Measurements from ENCODE around the gene GBE1. TPM values are rescaled to one million over a fixed set of nuclear protein-coding genes. Genes with fewer than 3 reads are reported as not detected.

Gene GBE1
- total RNA-seq (ENCODE audit: unreplicated experiment): 11.3 TPM
- long read RNA-seq, transcript GBE1-201 (16 exons, 3,461 nt): major isoform, 15 of 19 reads
- long read RNA-seq, partial matches to known transcripts: 2 of 19 reads
- long read RNA-seq, other reads (novel, unspliced or antisense): 2 of 19 reads

GRCh38 chr3:81760924-81761903 lies at the start of gene GBE1:
Gene GBE1 (minus strand): TSS chr3:81761645. CDS start chr3:81761517, 128 bp downstream.
- Mint-ChIP-seq H3K27me3 (ENCODE audit: unreplicated experiment) (no peaks in the 10 kb centered on the region), H3K9me3 (ENCODE audit: unreplicated experiment) (peaks cover 3% of the 10 kb centered on the region), H3K4me3 (ENCODE audit: unreplicated experiment) (peak within 1 kb of the TSS; percentile 93), H3K4me1 (ENCODE audit: low read depth, unreplicated experiment) (no peaks in the 10 kb centered on the region), H3K36me3 (ENCODE audit: unreplicated experiment) (no peaks in the 10 kb centered on the region), H3K27ac (ENCODE audit: unreplicated experiment) (peak within 1 kb of the TSS; percentile 97)
- peak; percentile 88 for DNase-seq
- no peak for TF ChIP-seq CTCF (IDR thresholded peaks at IDR 0.05; ENCODE audit: partially characterized antibody, unreplicated experiment)

- H3K4me3 Mint-ChIP-seq (ENCODE audit: unreplicated experiment): no peak overlapping the region
- DNase-seq: no peak
- TF ChIP-seq CTCF (IDR thresholded peaks at IDR 0.05; ENCODE audit: partially characterized antibody, unreplicated experiment): no peak
- no peak overlapping the region for H3K27ac Mint-ChIP-seq (ENCODE audit: unreplicated experiment)
- no peaks in the 10 kb centered on the region for H3K36me3 Mint-ChIP-seq (ENCODE audit: unreplicated experiment)
- H3K27me3 Mint-ChIP-seq (ENCODE audit: unreplicated experiment): no peaks in the 10 kb centered on the region
- peaks cover 3% of the 10 kb centered on the region for H3K9me3 Mint-ChIP-seq (ENCODE audit: unreplicated experiment)
- no peaks in the 10 kb centered on the region for H3K4me1 Mint-ChIP-seq (ENCODE audit: low read depth, unreplicated experiment)
Measured at GRCh38 chr3:81808900-81809299, 47.5 kb upstream of the GBE1 start.

DNA sequence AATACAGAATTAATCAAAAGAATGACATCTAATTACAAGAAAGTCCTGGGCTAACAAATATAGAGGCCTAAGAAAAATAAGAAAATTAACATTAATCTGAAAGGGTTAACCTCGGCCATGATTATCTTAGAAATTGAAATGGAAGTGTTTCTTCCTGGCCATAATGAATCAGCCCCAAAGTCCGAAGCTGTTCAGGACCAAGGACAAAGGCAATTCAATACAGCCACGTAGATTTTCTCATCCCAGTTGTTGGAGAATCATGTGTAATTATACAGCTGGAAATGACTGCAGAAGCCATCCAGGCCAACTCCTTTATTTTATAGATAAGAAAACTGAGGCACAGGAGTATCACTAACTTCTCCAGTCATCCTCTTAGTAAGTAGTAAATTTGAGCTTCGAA lies 38.0 kb upstream of the GBE1 start:
- H3K4me3 Mint-ChIP-seq (ENCODE audit: unreplicated experiment): no peak overlapping the region
- H3K9me3 Mint-ChIP-seq (ENCODE audit: unreplicated experiment): no peaks in the 10 kb centered on the region
- no peak for DNase-seq
- no peak overlapping the region for H3K27ac Mint-ChIP-seq (ENCODE audit: unreplicated experiment)
- no peaks in the 10 kb centered on the region for H3K27me3 Mint-ChIP-seq (ENCODE audit: unreplicated experiment)
- no peaks in the 10 kb centered on the region for H3K36me3 Mint-ChIP-seq (ENCODE audit: unreplicated experiment)
- no peaks in the 10 kb centered on the region for H3K4me1 Mint-ChIP-seq (ENCODE audit: low read depth, unreplicated experiment)
- TF ChIP-seq CTCF (IDR thresholded peaks at IDR 0.05; ENCODE audit: partially characterized antibody, unreplicated experiment): no peak

GRCh38 chr3:81793410-81793809 lies 32.0 kb upstream of the GBE1 start:
- H3K4me3 Mint-ChIP-seq (ENCODE audit: unreplicated experiment): no peak overlapping the region

More at GRCh38 chr3:81793410-81793809, 32.0 kb upstream of the GBE1 start:
- TF ChIP-seq CTCF (IDR thresholded peaks at IDR 0.05; ENCODE audit: partially characterized antibody, unreplicated experiment): no peak
- H3K27ac Mint-ChIP-seq (ENCODE audit: unreplicated experiment): no peak overlapping the region
- H3K4me1 Mint-ChIP-seq (ENCODE audit: low read depth, unreplicated experiment): no peaks in the 10 kb centered on the region
- H3K9me3 Mint-ChIP-seq (ENCODE audit: unreplicated experiment): no peaks in the 10 kb centered on the region
- H3K36me3 Mint-ChIP-seq (ENCODE audit: unreplicated experiment): no peaks in the 10 kb centered on the region
- DNase-seq: no peak
- H3K27me3 Mint-ChIP-seq (ENCODE audit: unreplicated experiment): no peaks in the 10 kb centered on the region
